Stimulated activated CD4-positive, alpha-beta T cell treated with anti-CD3 and anti-CD28 coated beads, Interleukin-1b, Interleukin-23, amount 100 ng/mL, for 4 hours (primary cell): ENCODE results near the gene ABCC9.

Source experiments
- DNase-seq, 2 donors: peaks; one replicate each; pipeline ENCODE4 v3.0.0-alpha.2; 2020; ENCODE audit warnings: low read depth in 2 of 2

The ABCC9 gene

GRCh38 chr12:21774358-21775132 is 166.7 kb downstream of the ABCC9 start, which contains the start of gene KCNJ8:
KCNJ8 (minus strand) TSS chr12:21774706; CDS start chr12:21773616, 1,090 bp downstream.
- DNase-seq, result no peak

DNA sequence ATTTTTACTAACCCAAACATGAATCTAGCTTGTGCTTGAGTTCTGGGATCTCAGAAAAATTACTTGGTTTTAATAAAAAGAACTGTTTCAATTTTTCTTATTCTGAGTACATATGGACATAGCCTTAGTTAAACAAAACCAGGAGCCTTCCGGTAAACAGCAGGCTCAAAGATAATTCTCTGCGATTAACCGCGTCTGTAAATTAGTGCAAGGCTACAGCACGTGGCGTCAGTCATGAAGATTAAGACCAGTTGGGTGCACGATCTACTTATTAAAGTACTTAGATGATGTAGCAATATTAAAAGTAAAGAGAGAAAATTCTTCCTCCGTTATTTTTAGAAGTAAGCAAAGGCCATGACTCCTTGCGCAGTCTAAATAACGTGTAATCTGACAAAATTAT is 167.4 kb downstream of the ABCC9 start:
- no peak for DNase-seq

- DNase-seq, result no peak
These were observed 167.9 kb downstream of the ABCC9 start for GRCh38 chr12:21773263-21773741.

DNA sequence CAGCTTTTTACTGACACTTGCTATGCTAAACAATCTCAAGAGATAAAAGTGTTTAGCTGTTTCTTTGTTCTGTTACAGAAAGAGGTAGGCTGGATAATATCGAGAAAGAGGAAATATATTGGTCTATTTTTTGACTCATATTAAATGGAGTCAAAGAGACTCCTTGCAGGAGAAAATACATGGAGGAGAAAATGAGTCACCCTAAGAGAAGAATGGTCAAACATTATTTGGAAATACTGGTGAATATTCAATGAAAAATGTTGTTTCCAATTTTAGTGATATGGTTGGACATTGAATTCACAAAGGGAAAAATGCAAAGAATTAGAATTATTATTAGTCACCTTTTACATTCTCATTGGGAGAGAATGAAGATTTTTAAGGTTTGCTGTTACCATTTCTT is 169.9 kb downstream of the ABCC9 start:
- DNase-seq, result no peak

DNA sequence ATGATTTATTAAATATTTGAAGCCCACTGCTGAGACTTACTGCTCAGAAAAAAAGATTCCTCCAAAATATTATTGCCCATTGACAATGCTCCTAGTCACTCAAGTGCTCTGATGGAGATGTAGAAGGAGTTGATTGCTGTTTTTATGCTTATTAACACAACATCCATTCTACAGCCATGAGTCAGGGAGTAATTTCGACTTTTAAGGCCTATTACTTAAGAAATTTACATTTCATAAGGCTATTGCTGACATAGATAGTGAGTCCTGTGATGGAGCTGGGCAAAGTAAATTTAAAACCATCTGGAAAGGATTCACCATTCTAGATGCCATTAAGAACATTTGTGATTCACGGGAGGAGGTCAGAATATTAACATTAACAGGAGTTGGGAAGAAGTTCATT is 171.9 kb downstream of the ABCC9 start:
- no peak for DNase-seq

GRCh38 chr12:21766403-21766802 is 174.8 kb downstream of the ABCC9 start:
- DNase-seq, result no peak

DNA sequence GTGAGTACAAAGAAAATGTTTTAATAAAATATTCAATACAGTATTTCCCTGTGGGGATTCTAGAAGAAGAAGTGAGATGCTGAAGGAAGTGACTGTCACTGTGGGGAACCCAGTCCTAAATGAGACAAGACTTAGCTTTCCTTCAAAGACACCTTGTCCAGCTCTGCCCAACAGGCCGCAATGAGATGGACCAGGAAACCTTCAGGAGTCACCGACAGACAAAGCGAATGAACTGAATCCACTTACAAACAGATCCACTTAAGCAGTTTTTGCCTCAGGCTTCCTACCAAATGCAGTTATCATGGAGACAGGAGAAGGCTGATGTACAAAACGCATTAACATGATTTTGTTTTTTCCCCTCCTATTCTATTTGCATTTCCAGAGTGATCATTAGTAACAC is 176.3 kb downstream of the ABCC9 start:
- no peak for DNase-seq

DNA sequence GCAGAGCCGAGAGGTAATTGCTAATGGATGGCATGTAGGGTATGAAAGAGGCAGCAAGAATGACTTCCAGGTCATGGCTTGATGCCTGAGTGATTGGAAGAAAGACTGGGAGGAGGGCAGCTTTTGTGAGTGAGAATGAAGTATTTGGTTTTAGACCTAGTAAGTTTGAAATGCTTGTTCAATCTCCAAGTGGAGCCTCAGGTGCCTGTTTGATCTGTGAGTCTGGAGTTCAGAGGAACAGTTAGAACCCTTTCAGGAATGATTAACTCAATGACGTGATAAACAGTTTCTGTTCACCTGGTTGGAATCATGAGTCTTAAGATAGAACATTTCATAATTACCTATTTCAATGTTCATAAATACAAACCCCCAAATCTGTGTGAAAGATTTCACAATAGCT is 177.2 kb downstream of the ABCC9 start:
- no peak for DNase-seq

GRCh38 chr12:21763531-21763930 is 177.7 kb downstream of the ABCC9 start:
- no peak for DNase-seq

GRCh38 chr12:21759737-21760136 is 181.5 kb downstream of the ABCC9 start:
- no peak for DNase-seq

DNA sequence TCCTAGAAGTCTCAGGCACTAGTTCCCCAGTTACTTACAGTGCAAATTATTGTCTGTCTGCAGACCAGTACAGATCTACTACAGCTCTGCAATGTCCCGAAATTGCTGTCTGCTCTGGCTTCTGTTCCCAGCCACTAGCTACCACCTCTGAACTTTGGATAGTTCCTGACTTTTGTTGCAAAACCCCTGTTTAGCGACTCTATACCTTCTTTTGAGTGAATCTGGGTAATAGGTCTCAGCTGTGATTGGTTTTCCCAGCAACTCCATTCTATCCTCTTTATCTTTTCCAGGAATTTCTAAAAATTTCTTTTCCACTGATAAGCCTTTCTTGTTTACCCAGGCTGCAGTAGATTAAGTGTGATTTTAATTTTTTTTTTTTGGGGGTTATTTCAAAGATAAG is 183.5 kb downstream of the ABCC9 start:
- no peak for DNase-seq

GRCh38 chr12:21756699-21757098 is 184.5 kb downstream of the ABCC9 start:
- DNase-seq, result no peak

- DNase-seq, result no peak
These were observed 189.7 kb downstream of the ABCC9 start for GRCh38 chr12:21751517-21751916.
